Activated CD8-positive, alpha-beta T cell treated with anti-CD3 and anti-CD28 coated beads for 36 hours (primary cell): ENCODE measurements around the gene NOL4L. TPM values are rescaled to one million over a fixed set of nuclear protein-coding genes. Genes with fewer than 3 reads are reported as not detected.

Source experiments
- ATAC-seq: fragments of 200-7000 bp; cut with Tn5 transposase; one replicate; pipeline ENCODE4 v1.10.0; 2021; ENCODE audit warnings: mild to moderate bottlenecking, moderate library complexity
- CTCF ChIA-PET: fragments of 350-600 bp; sonication (Branson Sonifier 250); formaldehyde crosslinking; loops from one replicate; lab custom pipeline; 2021; ENCODE audit warnings: antibody characterized with exemption; lab: Charles Lee
- POLR2A ChIA-PET: fragments of 350-600 bp; sonication (Branson Sonifier 250); formaldehyde crosslinking; loops from one replicate; lab custom pipeline; 2021; ENCODE audit warnings: antibody characterized with exemption; lab: Charles Lee
- DNase-seq: peaks from one replicate; pipeline ENCODE4 v3.0.0-alpha.2; 2020
- H3K27ac Mint-ChIP-seq: one replicate; pipeline ENCODE4 v1.8.0; 2021; ENCODE audit warnings: mild to moderate bottlenecking, mixed read lengths
- H3K27me3 Mint-ChIP-seq: one replicate; pipeline ENCODE4 v1.8.0; 2021; ENCODE audit warnings: mixed read lengths
- H3K36me3 Mint-ChIP-seq: one replicate; pipeline ENCODE4 v1.8.0; 2021; ENCODE audit warnings: low read depth, mixed read lengths
- H3K4me1 Mint-ChIP-seq: one replicate; pipeline ENCODE4 v1.8.0; 2021; ENCODE audit warnings: low read depth, mixed read lengths
- H3K4me3 Mint-ChIP-seq: one replicate; pipeline ENCODE4 v1.8.0; 2021; ENCODE audit warnings: mild to moderate bottlenecking, moderate library complexity, mixed read lengths
- H3K9me3 Mint-ChIP-seq: one replicate; pipeline ENCODE4 v1.8.0; 2021; ENCODE audit warnings: mixed read lengths
- CTCF ChIP-seq: fragments of 200-600 bp; IDR thresholded peaks from one replicate; pipeline ENCODE4 v1.8.0; 2022; ENCODE audit warnings: antibody characterized with exemption, mild to moderate bottlenecking
- intact Hi-C: fragments of 100-400 bp; cut with micrococcal nuclease; formaldehyde crosslinking; loops from one replicate; pipeline ENCODE4 v1.10.0; 2022
- total RNA-seq, 2 experiments: library from RNA; stranded (reverse); gene quantifications; one replicate each; pipeline ENCODE4 v1.2.3, GENCODE V29; 2021

Gene NOL4L
- total RNA-seq, 2 experiments from 2014 or later: 23.3 to 23.9 TPM

DNA sequence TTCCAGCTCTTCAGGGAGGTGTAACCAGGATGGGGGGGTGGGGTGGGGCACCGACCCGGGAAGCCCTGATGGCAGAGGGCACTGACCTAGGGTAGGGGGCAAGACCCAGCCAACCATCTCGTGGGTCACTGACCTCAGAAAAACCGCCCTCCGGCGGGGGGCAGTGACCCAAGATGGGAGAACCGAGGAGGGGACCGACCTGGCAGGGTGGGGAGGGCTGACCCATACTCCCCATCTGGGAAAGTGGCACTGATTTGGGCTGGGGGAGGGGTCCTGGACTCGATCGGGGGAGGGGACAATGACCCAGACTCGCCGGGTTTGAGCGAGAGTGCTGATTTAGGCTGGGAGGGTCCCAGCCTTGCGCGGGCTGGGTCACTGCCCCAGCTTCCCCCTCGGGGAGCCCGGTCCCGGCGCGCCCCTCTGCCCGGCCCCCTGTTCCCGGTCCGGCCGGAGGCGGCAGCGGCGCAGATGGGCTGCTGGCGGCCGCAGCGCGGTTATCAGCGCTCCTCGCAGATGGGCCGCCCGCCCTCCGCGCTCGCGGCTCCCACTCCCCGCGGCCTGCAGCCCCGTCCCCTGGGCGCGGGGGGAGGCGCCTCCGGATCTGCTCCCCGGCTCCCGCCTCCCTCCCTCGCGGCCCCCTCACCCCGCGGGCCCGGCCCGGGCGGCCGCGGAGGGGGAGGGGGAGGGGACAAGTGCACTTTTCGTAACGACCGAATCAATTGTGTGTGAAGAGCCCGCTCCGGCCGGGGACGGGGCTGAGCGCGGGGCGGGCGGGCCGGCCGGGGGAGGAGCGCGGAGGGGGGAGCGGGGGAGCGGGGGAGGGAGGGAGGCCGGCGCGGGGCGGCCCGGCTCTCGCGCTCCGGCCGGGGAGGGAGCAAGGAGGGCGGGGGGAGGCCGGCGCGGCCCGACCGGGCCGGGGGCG lies 2.2 kb downstream of the NOL4L start:
- no peaks in the 10 kb centered on the region for H3K27me3 Mint-ChIP-seq
- peak; percentile 37 for DNase-seq
- ATAC-seq: no peak
- H3K9me3 Mint-ChIP-seq: no peaks in the 10 kb centered on the region
- intact Hi-C loops: no loop called here
- peaks cover 48% of the 10 kb centered on the region for H3K4me1 Mint-ChIP-seq
- no peak for TF ChIP-seq CTCF
- H3K27ac Mint-ChIP-seq: no peak overlapping the region
- H3K36me3 Mint-ChIP-seq: no peaks in the 10 kb centered on the region
- ChIA-PET POLR2A (interaction anchor here (0.6 to 2.1 kb wide), 3 partner anchors 9 to 43 kb away, joined by 3 to 11 read pairs (median 3); no protein-coding TSS in a partner anchor), CTCF (interaction anchor here (0.5 to 1.6 kb wide), 2 partner anchors 13 to 54 kb away, joined by 3 read pairs; no protein-coding TSS in a partner anchor)
- peak overlapping the region; percentile 70 for H3K4me3 Mint-ChIP-seq

GRCh38 chr20:32581839-32582658 lies 3.1 kb downstream of the NOL4L start:
- Mint-ChIP-seq H3K4me1 (peaks cover 54% of the 10 kb centered on the region), H3K9me3 (no peaks in the 10 kb centered on the region), H3K4me3 (peak overlapping the region; percentile 70), H3K27ac (peak overlapping the region; percentile 86), H3K36me3 (no peaks in the 10 kb centered on the region), H3K27me3 (no peaks in the 10 kb centered on the region)
- DNase-seq: no peak
- no peak for ATAC-seq
- intact Hi-C loops: no loop called here
- CTCF ChIA-PET: interaction anchor here (0.5 to 1.6 kb wide), 4 partner anchors 12 to 196 kb away, joined by 3 read pairs; no protein-coding TSS in a partner anchor
- no peak for TF ChIP-seq CTCF
- POLR2A ChIA-PET: interaction anchor here (0.6 to 2.1 kb wide), 4 partner anchors 9 to 42 kb away, joined by 3 to 11 read pairs (median 5); no protein-coding TSS in a partner anchor

GRCh38 chr20:32580970-32581838 lies 3.9 kb downstream of the NOL4L start:
- no peak for TF ChIP-seq CTCF
- Mint-ChIP-seq H3K9me3 (no peaks in the 10 kb centered on the region), H3K4me3 (peak overlapping the region; percentile 70), H3K27ac (peak overlapping the region; percentile 86), H3K4me1 (peaks cover 52% of the 10 kb centered on the region), H3K27me3 (no peaks in the 10 kb centered on the region), H3K36me3 (no peaks in the 10 kb centered on the region)
- ATAC-seq: peak; percentile 37
- intact Hi-C loops: no loop called here
- DNase-seq: peak; percentile 66
- ChIA-PET POLR2A (interaction anchor here (0.8 to 1.4 kb wide), 3 partner anchors 15 to 80 kb away, joined by 3 to 7 read pairs (median 4); no protein-coding TSS in a partner anchor), CTCF (interaction anchor here (0.6 to 1.4 kb wide), 9 partner anchors 10 to 197 kb away, joined by 3 to 4 read pairs (median 3); no protein-coding TSS in a partner anchor)

GRCh38 chr20:32580219-32580969 lies 4.7 kb downstream of the NOL4L start:
- DNase-seq: no peak
- Mint-ChIP-seq H3K4me3 (peak overlapping the region; percentile 70), H3K36me3 (no peaks in the 10 kb centered on the region), H3K27me3 (no peaks in the 10 kb centered on the region), H3K4me1 (peaks cover 45% of the 10 kb centered on the region), H3K9me3 (no peaks in the 10 kb centered on the region), H3K27ac (peak overlapping the region; percentile 86)
- ATAC-seq: no peak
- no peak for TF ChIP-seq CTCF
- ChIA-PET POLR2A (interaction anchor here (0.8 to 1.4 kb wide), 5 partner anchors 9 to 79 kb away, joined by 3 to 7 read pairs (median 3); no protein-coding TSS in a partner anchor), CTCF (interaction anchor here (0.6 to 1.4 kb wide), 7 partner anchors 9 to 72 kb away, joined by 3 to 4 read pairs (median 3); no protein-coding TSS in a partner anchor)
- intact Hi-C loops: no loop called here
